ENCODE data around the gene CRISP1.
"Not testable (repeated sequence)": the region's sequence is repeated elsewhere in the genome, so short reads cannot be mapped to it uniquely, and the experiment has no call there.

The CRISP1 gene, protein sequence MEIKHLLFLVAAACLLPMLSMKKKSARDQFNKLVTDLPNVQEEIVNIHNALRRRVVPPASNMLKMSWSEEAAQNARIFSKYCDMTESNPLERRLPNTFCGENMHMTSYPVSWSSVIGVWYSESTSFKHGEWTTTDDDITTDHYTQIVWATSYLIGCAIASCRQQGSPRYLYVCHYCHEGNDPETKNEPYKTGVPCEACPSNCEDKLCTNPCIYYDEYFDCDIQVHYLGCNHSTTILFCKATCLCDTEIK

DNA sequence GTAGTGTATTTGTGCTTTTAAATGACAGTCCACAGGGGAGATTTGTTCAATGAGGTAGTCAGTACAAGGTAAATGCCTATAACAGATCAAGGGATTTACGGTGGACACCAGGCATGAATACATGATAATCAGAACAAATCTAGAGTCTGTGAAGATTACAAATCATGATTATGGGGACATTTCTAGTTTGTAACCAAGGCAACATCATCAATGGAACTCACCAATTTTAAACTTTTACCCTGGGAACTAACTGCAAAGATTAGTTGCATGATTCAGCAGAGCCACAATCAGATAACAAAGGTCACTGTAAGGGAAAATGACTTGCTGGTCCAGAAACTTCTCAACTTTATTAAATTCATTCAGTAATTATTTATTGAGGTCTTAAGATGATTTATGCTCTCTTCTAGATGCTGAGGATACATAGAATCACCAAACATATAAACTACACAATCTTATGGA lies at the start of gene CRISP1:
CRISP1 (minus strand) TSS at position 51 of the 459 bp plus-strand sequence. CDS start 9,135 bp downstream, outside the sequence.
- no peak for DNase-seq

DNA sequence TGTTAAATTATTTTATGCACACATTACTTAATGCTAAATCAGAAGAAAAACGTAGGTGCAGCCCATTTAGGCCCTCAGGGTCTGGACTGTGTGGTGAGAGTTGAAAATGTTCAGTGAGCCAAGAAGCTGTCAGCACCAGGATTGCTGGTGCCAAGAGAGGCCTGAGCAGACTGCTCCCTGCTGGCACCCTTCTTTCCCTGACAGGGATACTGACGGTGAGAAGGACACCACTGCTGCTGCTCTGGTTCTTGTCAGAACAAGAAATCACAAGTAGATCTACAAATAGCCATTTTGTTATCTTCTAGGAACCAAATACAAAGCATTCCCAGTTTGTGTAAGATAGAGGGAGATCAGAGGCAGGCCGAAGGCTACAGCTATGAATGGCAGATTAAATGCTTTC lies 48.7 kb upstream of the CRISP1 start:
- no peak for DNase-seq

DNA sequence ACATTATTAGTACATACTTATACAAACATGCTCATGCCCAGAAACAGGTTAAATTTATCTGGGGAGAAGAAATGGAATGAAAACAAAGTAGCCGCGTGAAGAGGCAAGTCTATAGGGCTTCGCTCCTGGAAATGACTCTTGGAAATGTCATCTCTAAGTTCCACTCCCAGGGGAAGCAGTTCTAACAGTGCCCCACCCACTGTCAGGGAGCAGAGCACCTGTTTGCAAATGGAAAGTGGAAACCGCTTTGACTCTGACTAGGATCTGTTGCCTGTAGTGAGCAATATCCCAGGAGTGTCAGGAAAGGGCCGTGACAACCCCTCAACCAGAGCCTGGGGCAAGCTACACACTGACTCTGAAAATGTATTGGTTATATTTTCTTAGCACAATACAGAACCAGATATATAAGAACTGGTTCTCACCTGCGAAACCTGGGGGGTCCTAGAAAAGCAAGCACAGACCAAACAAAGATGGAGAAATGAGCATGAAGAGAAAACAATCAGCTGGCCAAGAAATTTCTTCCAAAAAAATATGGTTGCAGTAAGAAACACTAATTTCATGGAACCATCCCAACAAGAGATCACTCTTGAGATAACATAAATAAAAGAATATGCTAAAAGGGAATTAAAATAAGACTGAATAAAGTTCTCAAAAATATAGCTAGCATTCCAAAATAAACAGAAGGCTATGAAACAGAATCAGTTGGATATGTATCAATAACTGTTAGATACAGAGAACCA lies 47.5 kb upstream of the CRISP1 start:
- DNase-seq: no peak

DNA sequence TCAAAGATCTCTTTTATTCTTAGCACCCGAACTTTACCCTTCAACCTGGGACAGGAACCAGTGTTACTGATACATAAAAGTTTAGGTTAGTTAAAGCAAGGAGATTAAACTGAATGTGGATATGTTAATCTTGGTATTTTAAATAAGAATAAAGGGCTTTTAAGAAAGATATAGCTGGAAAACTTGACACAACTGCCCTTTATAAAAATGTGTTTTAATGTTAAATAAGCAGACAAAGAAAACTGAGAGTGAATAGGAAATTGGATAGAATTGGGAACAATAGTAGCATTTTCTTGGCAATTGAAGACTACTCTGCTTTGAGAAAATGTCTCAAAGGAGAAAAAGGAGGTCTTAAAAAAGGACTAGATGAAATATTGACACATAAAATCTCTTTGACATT lies 45.9 kb upstream of the CRISP1 start:
- no peak for DNase-seq

DNA sequence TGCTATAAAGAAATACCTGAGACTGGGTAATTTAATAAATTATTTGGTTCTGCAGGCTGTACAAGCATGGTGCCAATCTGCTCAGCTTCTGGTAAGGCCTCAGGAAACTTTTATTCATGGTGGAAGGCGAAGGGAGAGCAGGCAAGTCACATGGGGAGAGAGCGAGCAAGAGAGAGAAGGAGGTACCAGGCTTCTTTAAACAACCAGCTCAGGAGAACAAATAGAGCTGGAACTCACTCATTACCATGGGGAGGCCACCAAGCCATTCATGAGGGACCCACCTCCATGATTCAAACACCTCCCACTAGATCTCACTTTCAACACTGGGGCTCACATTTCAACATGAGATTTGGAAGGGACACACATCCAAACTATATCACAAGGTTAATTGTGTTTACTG lies 44.9 kb upstream of the CRISP1 start:
- no peak for DNase-seq

DNA sequence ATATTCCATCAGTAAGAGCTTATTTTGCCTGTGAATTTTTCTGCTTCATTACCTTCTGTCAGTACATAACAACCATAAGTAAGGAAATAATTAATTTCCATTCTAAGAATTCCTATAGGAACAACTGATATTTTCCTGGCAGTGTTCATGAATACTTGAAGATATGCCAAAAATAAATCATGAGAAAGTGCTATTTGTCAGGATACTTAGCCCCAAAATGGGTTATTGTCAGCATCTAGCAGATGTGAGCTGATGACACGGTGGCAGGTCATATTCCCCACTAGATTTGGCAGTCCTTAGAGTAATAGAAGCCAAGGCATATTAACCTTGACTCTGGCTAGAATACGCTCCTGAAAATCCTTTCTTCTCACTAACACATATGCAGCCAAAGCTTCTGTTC lies 43.2 kb upstream of the CRISP1 start:
- DNase-seq: no peak

DNA sequence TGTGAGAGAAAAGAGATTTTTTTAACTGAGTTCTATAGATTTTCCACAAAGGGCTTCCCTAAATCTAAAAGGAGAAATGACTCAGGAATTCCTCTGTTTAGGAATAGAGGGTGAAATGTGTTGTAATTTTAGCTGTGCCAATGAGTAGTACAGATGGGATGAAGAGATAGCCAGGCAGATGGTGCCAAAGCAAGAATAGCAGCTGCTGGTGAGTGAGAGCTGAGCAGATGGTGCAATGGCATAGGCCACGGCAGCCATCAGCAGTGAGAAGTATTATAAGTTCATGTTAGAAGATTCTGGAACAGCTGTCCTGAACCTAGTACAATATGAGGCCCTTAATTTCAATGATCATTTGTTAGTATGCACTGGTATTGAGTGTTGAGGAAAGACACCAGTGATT lies 40.2 kb upstream of the CRISP1 start:
- DNase-seq: no peak

DNA sequence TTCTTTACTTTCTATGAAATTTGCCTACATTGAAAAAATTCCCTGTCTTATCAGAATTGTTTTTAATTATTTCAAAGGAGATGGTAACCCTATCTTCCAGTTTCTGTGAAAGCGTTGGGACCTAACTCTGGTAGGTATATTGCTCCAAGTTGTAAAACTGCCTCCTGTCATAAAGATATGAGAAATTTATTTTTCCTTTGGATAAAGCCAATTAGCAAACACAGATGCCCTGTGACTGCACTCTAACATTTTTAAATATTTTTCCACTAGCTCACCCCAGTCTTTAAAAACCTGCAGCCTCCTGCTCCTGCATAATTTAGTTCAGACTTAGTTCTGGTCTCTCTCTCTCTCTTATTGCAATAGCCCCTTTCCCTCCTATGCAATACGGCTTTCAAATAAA lies 39.0 kb upstream of the CRISP1 start:
- no peak for DNase-seq

DNA sequence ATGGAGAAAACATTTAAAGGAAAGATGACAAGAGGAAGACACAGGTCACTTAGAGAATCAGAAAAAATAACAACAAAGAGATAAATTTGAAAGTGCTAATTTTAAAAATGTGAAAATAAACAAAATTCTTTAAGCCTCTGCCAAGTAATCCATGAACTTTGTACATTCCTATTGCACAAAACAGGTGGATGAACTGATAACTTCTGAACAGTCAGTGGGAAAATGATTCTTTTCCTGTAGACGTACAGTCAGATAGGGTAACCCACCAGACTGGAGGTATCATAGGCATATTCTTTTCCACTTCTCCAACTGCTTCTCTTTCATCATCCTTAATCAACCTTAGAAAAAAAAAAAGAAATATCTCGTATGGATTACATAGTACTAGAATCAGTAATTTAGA lies 36.5 kb upstream of the CRISP1 start:
- no peak for DNase-seq

DNA sequence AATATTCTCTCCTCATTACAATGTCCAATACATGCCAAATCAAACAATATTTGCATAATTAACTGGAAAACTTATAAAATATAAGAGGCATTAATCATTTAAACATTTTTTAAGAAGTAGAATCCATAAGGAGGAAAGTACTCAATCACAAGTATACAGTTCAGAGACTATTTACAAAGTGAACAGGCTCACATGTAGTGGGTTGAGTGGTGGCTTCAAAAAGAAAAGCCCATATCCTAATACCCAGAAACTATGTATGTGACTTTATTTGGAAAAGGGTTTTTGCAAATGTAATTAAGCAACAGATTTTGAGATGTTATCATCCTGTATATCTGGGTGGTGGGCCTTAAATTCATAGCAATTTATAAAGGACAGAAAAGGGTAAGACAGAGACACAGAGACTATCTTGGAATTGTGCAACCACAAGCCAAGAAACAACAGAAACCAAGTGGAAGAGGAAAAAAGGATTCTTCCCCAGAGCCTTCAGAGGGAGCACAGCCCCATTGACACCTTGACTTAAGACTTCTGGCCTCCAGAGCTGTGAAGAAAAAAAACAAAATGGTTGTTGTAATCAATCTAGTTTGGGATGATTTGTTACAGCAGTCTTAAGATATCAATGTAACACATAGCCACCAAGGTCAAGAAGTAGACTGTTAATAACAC lies 32.7 kb upstream of the CRISP1 start:
- DNase-seq: no peak

DNA sequence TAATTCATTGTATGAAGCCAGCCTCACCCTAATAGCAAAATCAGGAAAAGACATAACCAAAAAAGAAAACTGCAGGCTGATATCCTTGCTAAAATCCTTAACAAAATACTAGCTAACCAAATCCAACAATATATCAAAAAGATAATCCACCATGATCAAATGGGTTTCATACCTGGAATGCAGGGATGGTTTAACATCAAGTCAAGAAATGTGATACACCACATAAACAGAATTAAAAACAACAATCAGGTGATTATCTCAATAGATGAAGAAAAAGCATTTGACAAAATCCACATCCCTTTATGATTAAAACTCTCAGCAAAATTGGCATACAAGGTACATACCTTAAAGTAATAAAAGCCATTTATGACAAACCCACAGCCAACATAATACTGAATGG lies 29.2 kb upstream of the CRISP1 start:
- DNase-seq: not testable (repeated sequence)

DNA sequence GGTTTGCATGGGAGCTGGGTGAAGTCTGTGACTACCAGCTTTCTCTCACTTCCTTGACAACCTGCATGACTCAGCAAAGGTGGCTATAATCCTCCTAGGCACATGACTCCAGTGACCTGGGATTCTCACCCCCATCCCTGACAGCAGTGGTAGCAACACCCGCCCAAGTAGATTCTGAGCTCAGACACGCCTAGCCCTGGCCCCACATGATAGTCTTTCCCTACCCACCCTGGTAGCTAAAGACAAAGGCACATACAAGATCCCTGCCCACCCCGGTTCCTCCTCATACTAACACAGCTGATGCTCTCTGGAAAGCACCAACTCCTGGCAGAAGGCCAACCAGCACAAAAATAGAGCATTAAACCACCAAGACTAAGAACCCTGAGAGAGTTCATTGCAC lies 25.9 kb upstream of the CRISP1 start:
- DNase-seq: no peak

DNA sequence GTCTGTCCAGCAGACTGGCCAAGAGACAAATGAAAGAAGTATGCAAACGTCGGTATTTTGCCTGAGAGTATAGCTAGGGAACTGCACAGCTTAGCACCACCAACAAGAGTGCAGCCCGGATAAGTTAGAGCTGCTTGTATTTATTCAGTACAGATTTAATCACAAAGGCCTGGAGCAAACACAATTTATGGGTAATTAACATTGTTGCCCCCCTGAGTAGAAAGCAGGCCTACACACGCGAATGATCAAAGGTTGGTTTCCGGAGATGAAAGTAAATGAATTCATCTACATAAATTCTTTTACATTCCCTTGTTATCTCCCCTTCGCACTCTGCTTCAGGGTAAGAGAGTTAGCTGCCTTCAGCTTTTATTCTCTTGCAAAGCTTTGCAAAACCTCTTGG lies 24.7 kb upstream of the CRISP1 start:
- no peak for DNase-seq

DNA sequence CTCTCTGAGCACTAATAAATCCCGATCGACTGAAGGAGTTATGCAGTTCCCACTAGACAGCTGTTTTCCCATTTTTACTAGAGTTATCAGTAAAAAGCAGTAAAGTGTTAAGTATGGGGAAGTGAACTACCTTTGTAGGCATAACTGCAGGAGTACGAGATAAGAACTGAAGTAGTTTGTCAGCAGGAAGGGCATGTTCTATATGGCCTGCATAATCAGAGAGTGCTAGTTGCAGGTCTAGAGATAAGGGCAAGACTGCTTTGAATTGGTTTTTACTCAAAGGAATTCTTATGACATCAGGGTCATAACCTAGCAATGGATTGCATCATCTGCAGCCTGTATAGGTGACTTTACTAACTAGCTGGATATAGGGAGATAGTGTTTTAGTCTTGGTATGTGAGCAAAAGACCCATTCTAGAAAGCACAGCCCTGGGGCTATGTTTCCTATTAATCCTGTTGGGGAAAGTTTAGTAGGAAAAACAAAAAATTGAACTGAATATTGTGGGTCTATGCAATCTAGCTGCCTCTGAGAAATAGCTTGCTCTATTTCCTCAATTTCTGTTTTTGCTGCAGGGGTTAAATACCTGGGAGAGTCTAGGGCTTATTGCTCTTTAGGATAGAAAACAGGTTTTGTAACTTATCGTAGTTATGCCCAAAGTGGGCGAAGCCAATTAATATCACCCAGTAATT lies 22.6 kb upstream of the CRISP1 start:
- no peak for DNase-seq

DNA sequence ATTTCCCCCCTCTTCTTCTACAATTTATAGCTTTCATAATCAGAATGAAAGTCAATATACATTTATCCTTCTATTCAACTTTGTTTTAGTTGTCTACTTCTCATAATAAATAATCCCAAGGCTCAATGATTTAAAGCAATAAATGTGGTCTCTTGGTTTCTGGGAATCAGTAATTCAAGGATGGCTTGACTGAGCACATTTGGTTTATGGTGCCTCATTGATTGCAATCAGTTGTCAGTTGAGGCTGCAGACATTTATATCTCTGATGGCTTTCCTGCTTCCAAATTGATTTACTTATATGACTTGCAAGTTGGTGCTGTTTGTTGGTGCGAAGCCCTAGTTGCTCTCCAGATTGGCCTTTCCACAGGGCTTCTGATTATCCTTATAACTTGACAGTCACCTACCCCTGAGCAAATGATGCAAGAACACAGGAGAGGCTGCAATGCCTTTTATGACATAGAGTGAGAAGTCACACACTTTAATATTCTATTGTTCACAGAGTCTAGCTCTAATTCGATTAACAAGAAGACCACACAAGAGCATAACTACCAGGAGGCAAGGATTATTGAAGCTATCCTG lies 2.7 kb upstream of the CRISP1 start:
- DNase-seq: no peak

DNA sequence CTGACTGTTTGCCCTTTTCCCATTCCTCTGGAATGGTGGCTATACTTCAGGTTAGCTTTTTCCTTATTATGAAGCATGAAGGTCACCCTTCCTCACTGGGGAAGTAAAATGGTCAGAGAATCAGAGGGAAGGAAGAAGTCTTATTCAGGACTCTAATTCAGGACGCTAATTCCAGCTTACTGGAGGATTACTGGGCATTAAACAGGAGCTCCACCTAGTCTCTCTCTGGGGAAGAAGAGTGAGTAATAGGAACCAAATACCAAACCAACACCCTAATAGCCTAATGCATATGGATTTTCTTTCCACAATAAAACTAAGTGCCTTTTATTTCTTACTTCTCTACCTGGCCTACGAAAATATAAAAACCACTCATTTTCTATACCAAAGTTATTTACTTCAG lies 10.1 kb downstream of the CRISP1 start:
- DNase-seq: no peak

DNA sequence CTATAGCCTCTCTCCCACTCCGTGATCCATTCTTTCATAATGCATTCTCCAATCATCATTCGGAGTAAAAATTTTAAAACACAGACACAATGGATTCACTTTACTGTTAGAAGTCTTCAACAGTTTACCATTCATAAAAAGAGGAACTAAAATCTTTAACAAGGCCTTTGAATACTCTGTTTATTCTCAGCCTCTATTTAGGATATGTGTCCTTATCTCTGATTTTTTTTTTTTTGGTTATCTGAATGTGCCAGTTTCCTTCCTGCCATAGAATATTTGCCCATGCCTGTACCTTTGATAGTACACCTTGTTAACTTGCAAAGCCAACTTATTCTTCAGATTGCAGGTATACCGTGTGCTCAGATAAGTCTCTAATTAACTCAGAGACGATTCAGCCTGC lies 11.1 kb downstream of the CRISP1 start:
- DNase-seq: no peak

DNA sequence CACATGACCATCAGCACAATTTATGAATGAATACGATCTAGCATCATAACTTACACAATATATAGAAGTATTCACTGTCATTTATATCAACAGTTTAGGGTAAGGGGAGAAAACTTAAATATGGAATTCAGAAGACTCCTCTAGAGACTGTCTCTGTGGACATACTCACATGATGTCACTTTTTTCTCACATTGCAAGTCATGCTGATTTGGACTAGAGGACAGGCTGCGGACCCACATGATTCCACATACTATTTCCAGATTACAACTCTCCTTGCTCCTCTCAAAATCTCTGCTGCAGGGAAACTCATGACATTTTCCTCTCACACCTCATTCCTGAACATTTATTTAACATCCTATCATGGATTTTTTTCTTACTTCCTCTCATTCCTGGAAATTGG lies 13.4 kb downstream of the CRISP1 start:
- DNase-seq: no peak

DNA sequence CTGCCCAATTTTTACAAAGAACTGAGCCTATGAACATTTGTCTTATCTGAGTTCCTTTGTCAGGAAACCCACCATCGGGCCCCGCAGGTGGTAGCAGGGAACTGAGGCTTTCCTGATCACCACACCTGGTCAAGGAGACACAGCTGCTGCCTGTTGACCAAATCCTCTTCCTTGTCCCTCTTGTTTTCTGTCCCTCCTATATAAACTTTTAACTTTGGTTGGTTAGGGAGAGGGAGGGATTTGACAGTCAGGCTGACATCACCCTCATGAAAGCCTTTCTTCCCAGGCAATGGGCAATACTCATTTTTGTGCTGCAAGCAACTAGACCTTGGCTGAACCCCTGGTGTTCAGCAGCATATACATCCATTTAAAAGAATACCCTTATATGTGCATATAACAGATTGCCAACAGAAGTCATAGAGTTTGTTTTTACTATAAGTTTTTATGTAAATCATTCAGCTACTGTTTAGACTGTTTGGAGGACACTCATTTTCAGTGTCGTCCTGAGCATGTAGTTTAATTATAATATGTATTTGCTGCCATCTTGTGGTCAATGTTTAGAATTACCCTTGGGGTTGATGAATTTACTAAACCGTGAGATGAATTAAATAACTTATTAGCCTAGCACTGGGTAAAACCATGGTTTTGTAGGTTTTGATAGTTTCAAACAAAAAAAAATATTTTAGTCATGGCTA lies 17.0 kb downstream of the CRISP1 start:
- no peak for DNase-seq

DNA sequence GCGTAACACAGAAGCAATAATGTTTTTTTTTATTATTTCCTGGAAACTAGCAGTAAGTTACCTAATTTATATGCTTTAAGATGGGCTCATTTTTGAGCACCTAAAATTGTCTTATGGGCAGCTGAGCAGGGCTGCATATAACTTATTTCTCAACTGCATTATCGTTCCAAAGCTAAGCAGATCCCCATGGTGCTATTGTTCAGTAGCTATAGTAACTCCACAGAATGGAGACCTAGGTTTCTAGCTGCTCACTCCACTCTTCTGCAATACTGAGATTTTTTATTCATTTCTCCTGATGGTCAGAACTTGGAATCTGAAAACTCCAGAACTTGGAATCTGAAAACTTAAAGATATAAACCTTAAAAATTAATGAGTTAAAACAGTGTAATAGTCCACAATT lies 18.7 kb downstream of the CRISP1 start:
- DNase-seq: no peak

DNA sequence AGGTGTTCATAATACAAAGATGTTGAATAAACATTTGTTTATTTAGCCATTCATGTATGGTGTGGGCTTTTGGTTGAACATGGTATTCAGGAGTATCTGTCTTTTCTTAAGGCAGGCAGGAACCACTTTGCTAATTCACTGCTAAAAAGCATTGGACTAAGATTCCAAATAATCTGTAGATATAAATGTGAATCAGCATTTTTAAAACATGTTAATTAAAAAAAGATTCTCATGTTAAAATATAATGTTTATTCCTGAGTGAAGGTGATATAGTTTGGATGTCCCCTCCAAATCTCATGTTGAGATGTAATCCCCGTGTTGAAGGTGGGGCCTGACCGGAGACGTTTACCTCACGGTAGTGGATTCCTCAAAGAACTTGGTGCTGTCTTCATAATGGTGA lies 19.3 kb downstream of the CRISP1 start:
- no peak for DNase-seq

DNA sequence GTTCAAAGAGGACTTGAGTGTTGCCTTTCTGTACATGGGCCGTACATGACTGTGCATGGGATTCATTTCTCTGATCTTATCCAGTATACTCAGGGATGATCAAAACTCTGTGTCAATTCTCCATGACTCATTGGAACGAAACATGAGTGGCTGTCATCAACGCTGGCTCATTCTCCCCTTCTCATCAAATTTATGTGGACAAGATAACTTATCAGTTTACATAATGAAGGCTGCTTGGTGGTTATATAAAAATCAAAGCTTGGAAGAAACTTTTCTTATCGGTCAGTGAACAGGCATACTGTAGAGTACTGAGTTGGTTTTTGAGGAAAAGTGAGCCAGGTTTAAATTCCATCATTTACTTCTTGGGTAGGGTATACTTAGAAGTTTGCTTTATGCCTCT lies 24.9 kb downstream of the CRISP1 start:
- DNase-seq: no peak

DNA sequence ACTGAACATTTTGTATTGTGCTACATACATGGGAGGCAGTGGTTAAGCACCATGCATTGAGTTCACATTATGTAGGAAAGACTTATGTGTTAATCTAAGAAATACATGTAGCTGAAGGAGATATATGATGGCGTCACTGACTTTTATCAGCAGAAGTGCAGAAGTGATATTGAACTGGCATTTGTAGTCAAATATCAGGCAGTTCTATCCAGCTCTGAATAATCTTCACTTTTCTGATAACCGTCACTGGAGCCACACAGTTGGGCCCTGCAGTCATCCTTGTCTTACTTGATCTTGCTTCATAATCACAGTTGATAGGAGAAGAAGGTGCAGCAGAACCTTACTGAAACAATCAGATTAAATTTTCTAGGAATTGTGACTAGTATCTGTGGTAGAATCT lies 26.4 kb downstream of the CRISP1 start:
- no peak for DNase-seq

Data from cortex of kidney (tissue), 1 donor.